Measurements from ENCODE around the gene ULK4.

ULK4 gene

DNA sequence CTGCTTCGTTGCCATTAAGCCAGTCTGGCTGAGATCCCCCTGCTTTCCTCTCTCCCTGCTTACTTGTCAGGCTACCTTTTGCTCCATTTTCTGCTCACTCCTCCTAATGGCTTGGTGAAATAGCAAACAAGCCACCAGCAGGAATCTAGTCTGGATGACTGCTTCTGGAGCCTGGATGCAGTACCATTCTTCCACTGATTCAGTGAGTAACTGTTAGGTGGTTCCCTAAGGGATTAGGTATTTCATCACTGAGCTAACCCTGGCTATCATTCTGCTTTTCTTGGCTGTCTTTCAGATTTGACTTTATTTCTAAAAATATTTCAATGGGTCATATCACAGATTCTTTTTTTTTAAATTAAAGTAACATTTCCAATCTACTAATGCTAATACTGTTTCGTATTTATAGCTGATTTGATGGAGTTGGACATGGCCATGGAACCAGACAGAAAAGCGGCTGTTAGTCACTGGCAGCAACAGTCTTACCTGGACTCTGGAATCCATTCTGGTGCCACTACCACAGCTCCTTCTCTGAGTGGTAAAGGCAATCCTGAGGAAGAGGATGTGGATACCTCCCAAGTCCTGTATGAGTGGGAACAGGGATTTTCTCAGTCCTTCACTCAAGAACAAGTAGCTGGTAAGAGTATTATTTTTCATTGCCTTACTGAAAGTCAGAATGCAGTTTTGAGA lies 737.6 kb downstream of the ULK4 start:
- peaks cover 46% of the 10 kb centered on the region for H3K36me3 ChIP-seq (replicated peaks)

DNA sequence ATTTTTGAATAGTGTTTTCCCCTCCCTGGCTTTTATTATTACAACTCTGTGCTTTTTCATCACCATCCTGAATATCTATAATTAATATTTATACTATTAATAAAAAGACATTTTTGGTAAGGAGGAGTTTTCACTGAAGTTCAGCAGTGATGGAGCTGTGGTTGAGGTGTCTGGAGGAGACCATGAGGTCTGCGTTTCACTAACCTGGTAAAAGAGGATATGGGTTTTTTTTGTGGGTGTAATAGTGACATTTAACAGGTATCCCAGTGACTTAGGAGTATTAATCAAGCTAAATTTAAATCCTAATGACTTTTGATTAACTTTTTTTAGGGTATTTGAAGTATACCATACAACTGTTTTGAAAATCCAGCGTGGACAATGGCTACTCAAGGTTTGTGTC lies 738.2 kb downstream of the ULK4 start:
- Histone ChIP-seq H3K36me3 (replicated peaks) (peaks cover 43% of the 10 kb centered on the region), H3K27me3 (replicated peaks) (no peaks in the 10 kb centered on the region), H3K4me3 (ENCODE audit: low read depth, low read length) (no peak overlapping the region), H3K27ac (peak overlapping the region; percentile 18)
- DNase-seq, result no peak
- no peak for TF ChIP-seq CTCF (IDR thresholded peaks at IDR 0.05; ENCODE audit: low read depth, low read length, missing control alignments)
- in situ Hi-C loops (cut with HindIII; ENCODE audit: low pct_ligation_motif_present, low sequenced_read_pairs), result no loop called here

More for the DNA sequence above, 737.6 kb downstream of the ULK4 start:
- Histone ChIP-seq H3K27ac (peak overlapping the region; percentile 51), H3K4me3 (ENCODE audit: low read depth, low read length) (no peak overlapping the region), H3K27me3 (replicated peaks) (no peaks in the 10 kb centered on the region)
- peak; percentile 14 for TF ChIP-seq CTCF (IDR thresholded peaks at IDR 0.05; ENCODE audit: low read depth, low read length, missing control alignments)
- in situ Hi-C loops (cut with HindIII; ENCODE audit: low pct_ligation_motif_present, low sequenced_read_pairs), result no loop called here
- peak; percentile 82 for DNase-seq

GRCh38 chr3:41223078-41223477 lies 738.8 kb downstream of the ULK4 start:
- no peaks in the 10 kb centered on the region for H3K27me3 ChIP-seq (replicated peaks)
- no peak for DNase-seq
- TF ChIP-seq CTCF (IDR thresholded peaks at IDR 0.05; ENCODE audit: low read depth, low read length, missing control alignments), result no peak
- H3K27ac ChIP-seq, result no peak overlapping the region
- H3K4me3 ChIP-seq (ENCODE audit: low read depth, low read length), result no peak overlapping the region
- in situ Hi-C loops (cut with HindIII; ENCODE audit: low pct_ligation_motif_present, low sequenced_read_pairs), result no loop called here
- H3K36me3 ChIP-seq (replicated peaks), result peaks cover 37% of the 10 kb centered on the region

- Histone ChIP-seq H3K27ac (no peak overlapping the region), H3K4me3 (ENCODE audit: low read depth, low read length) (no peak overlapping the region), H3K27me3 (replicated peaks) (no peaks in the 10 kb centered on the region), H3K36me3 (replicated peaks) (peaks cover 31% of the 10 kb centered on the region)
- in situ Hi-C loops (cut with HindIII; ENCODE audit: low pct_ligation_motif_present, low sequenced_read_pairs), result no loop called here
- no peak for DNase-seq
- no peak for TF ChIP-seq CTCF (IDR thresholded peaks at IDR 0.05; ENCODE audit: low read depth, low read length, missing control alignments)
Observed at GRCh38 chr3:41222501-41222900, 739.4 kb downstream of the ULK4 start.

DNA sequence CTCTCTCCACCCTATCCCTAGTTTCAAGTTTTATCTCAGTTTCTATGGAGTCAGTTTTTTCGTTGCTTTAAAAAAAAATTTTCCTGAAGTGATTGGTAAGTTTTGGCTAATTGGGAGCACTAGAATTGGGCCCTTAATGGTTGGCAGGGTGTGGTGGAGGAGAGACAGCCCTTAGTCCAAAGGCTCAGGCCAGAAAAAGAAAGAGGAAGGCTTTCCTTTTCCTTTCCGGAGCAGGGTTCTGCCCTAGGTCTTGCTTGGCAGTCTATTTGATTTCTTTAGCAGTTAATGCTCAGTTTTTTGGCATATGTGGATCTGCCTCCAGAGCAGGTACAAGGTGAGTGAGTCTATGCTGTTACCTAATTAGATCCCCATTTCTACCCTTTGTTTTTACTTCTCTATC lies 739.9 kb downstream of the ULK4 start:
- peaks cover 27% of the 10 kb centered on the region for H3K36me3 ChIP-seq (replicated peaks)
- no peak for TF ChIP-seq CTCF (IDR thresholded peaks at IDR 0.05; ENCODE audit: low read depth, low read length, missing control alignments)
- in situ Hi-C loops (cut with HindIII; ENCODE audit: low pct_ligation_motif_present, low sequenced_read_pairs), result no loop called here
- no peak for DNase-seq
- H3K27ac ChIP-seq, result peak overlapping the region; percentile 13
- H3K27me3 ChIP-seq (replicated peaks), result no peaks in the 10 kb centered on the region
- no peak overlapping the region for H3K4me3 ChIP-seq (ENCODE audit: low read depth, low read length)

Measured in brain microvascular endothelial cell (primary cell).